ENCODE measurements around the gene SYTL1. TPM values are rescaled to one million over a fixed set of nuclear protein-coding genes. Genes with fewer than 3 reads are reported as not detected.
A peak's percentile ranks its signal among the peaks of the same experiment; 100 is the strongest.

Gene SYTL1
- total and polyA plus RNA-seq, 9 of the 15 experiments (the other 6 are each of a cell fraction or from before 2014, with no cell fraction given), result 0.04 to 9.3 (median 1.7) TPM

DNA sequence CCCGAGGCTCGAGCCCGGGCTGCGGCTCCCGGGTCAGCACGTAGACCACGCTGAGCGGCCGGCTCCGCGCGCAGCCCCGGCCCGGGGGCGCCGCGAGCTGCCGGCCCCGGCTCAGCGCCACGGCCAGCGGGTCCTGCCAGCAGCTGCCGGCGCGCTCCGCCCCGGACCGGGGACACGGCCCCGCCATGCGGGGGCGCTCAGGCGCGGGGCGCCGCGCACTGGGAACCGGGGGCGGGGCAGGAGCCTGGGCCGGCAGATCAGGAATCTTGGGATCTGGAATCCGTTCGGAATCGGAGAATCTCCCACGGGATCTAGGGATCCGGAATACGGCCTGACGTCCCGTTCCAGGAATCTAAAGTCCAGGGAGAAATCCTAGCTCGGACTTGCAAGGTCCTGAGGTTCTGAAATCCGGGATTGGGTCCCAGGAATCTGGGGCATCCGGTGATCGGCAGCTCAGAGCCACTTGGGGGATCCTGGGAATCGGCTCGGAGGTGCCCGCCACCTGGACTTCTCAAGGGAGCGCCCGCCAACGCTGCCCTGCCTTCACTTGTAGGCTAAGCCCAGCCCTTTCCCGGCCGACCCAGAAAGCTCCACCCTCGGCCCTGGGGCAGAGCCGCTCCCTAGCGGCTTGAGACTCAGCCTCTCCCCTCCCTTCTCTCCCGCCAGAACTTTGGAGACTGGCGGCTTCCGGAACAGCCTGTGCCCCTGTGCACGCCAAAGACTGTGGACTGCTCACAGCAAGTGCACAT, 24.8 kb downstream of the SYTL1 start, which contains the start of gene MAP3K6 (continued):
- no peak for TF ChIP-seq PCBP2 (IDR thresholded peaks at IDR 0.05; ENCODE audit: low read depth, low read length, poor library complexity, severe bottlenecking)
- TF ChIP-seq, protein P1, sequence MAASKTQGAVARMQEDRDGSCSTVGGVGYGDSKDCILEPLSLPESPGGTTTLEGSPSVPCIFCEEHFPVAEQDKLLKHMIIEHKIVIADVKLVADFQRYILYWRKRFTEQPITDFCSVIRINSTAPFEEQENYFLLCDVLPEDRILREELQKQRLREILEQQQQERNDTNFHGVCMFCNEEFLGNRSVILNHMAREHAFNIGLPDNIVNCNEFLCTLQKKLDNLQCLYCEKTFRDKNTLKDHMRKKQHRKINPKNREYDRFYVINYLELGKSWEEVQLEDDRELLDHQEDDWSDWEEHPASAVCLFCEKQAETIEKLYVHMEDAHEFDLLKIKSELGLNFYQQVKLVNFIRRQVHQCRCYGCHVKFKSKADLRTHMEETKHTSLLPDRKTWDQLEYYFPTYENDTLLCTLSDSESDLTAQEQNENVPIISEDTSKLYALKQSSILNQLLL (CRISPR knock-in tag; IDR thresholded peaks at IDR 0.05; ENCODE audit: borderline replicate concordance), result no peak
- TF ChIP-seq, protein P2, sequence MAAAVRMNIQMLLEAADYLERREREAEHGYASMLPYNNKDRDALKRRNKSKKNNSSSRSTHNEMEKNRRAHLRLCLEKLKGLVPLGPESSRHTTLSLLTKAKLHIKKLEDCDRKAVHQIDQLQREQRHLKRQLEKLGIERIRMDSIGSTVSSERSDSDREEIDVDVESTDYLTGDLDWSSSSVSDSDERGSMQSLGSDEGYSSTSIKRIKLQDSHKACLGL (CRISPR knock-in tag; IDR thresholded peaks at IDR 0.05; ENCODE audit: borderline replicate concordance, poor library complexity, severe bottlenecking), result no peak
- TF ChIP-seq TAF9B (IDR thresholded peaks at IDR 0.05; ENCODE audit: partially characterized antibody), result no peak
- TF ChIP-seq RB1 (IDR thresholded peaks at IDR 0.05; ENCODE audit: low read depth), result peak; percentile 91
- TF ChIP-seq JUND (IDR thresholded peaks at IDR 0.05; ENCODE audit: borderline replicate concordance, low read depth, low read length), result no peak; the same call in 1 of the 2 replicates
- peak; percentile 9; the same call in 1 of the 3 replicates for TF ChIP-seq JUND (tag; IDR thresholded peaks at IDR 0.05; ENCODE audit: borderline replicate concordance, low read depth, low read length)
- peak; percentile 86; the same call in 1 of the 2 replicates for TF ChIP-seq PHF8 (IDR thresholded peaks at IDR 0.05; ENCODE audit: borderline replicate concordance, low read length)
- TF ChIP-seq, protein P3, sequence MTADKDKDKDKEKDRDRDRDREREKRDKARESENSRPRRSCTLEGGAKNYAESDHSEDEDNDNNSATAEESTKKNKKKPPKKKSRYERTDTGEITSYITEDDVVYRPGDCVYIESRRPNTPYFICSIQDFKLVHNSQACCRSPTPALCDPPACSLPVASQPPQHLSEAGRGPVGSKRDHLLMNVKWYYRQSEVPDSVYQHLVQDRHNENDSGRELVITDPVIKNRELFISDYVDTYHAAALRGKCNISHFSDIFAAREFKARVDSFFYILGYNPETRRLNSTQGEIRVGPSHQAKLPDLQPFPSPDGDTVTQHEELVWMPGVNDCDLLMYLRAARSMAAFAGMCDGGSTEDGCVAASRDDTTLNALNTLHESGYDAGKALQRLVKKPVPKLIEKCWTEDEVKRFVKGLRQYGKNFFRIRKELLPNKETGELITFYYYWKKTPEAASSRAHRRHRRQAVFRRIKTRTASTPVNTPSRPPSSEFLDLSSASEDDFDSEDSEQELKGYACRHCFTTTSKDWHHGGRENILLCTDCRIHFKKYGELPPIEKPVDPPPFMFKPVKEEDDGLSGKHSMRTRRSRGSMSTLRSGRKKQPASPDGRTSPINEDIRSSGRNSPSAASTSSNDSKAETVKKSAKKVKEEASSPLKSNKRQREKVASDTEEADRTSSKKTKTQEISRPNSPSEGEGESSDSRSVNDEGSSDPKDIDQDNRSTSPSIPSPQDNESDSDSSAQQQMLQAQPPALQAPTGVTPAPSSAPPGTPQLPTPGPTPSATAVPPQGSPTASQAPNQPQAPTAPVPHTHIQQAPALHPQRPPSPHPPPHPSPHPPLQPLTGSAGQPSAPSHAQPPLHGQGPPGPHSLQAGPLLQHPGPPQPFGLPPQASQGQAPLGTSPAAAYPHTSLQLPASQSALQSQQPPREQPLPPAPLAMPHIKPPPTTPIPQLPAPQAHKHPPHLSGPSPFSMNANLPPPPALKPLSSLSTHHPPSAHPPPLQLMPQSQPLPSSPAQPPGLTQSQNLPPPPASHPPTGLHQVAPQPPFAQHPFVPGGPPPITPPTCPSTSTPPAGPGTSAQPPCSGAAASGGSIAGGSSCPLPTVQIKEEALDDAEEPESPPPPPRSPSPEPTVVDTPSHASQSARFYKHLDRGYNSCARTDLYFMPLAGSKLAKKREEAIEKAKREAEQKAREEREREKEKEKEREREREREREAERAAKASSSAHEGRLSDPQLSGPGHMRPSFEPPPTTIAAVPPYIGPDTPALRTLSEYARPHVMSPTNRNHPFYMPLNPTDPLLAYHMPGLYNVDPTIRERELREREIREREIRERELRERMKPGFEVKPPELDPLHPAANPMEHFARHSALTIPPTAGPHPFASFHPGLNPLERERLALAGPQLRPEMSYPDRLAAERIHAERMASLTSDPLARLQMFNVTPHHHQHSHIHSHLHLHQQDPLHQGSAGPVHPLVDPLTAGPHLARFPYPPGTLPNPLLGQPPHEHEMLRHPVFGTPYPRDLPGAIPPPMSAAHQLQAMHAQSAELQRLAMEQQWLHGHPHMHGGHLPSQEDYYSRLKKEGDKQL (CRISPR knock-in tag; IDR thresholded peaks at IDR 0.05; ENCODE audit: borderline replicate concordance), result no peak
- TF ChIP-seq ZNF780A (CRISPR knock-in tag; IDR thresholded peaks at IDR 0.05), result no peak
- TF ChIP-seq POLR2H (tag; IDR thresholded peaks at IDR 0.05; ENCODE audit: low read depth), result no peak
- TF ChIP-seq ZNF764 (CRISPR knock-in tag; IDR thresholded peaks at IDR 0.05; ENCODE audit: low read depth), result no peak
- no peak for TF ChIP-seq CCAR2 (IDR thresholded peaks at IDR 0.05; ENCODE audit: low read depth, low read length)
- TF ChIP-seq ZNF133 (CRISPR knock-in tag; IDR thresholded peaks at IDR 0.05), result no peak
- TF ChIP-seq, protein P4, sequence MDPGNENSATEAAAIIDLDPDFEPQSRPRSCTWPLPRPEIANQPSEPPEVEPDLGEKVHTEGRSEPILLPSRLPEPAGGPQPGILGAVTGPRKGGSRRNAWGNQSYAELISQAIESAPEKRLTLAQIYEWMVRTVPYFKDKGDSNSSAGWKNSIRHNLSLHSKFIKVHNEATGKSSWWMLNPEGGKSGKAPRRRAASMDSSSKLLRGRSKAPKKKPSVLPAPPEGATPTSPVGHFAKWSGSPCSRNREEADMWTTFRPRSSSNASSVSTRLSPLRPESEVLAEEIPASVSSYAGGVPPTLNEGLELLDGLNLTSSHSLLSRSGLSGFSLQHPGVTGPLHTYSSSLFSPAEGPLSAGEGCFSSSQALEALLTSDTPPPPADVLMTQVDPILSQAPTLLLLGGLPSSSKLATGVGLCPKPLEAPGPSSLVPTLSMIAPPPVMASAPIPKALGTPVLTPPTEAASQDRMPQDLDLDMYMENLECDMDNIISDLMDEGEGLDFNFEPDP (CRISPR knock-in tag; IDR thresholded peaks at IDR 0.05), result no peak
- TF ChIP-seq FOXP1 (CRISPR knock-in tag; IDR thresholded peaks at IDR 0.05), result 0 out of 2 replicates have a peak, but pooled peaks have one; percentile 31
- TF ChIP-seq, protein P5, sequence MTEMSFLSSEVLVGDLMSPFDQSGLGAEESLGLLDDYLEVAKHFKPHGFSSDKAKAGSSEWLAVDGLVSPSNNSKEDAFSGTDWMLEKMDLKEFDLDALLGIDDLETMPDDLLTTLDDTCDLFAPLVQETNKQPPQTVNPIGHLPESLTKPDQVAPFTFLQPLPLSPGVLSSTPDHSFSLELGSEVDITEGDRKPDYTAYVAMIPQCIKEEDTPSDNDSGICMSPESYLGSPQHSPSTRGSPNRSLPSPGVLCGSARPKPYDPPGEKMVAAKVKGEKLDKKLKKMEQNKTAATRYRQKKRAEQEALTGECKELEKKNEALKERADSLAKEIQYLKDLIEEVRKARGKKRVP (CRISPR knock-in tag; IDR thresholded peaks at IDR 0.05), result no peak

Measured in K562 (cell line).